ENCODE data around the gene PSMB1. TPM values are rescaled to one million over a fixed set of nuclear protein-coding genes. Genes with fewer than 3 reads are reported as not detected.

The PSMB1 gene
- total and polyA plus RNA-seq, 9 of the 15 experiments (the other 6 are each of a cell fraction or from before 2014, with no cell fraction given) = 447 to 2,953 (median 884) TPM

GRCh38 chr6:170554013-170554795 lies 1.1 kb upstream of the PSMB1 start, which contains the start of gene TBP (continued):
- TF ChIP-seq ATF6 (CRISPR knock-in tag; IDR thresholded peaks at IDR 0.05) (no peak; the same call in 1 of the 2 replicates), POLR2H (tag; IDR thresholded peaks at IDR 0.05; ENCODE audit: low read depth) (peak; percentile 37; the same call in 1 of the 2 replicates), SAP30 (IDR thresholded peaks at IDR 0.05; ENCODE audit: borderline replicate concordance, insufficient read depth, low read depth, low read length, poor library complexity, severe bottlenecking) (peak; percentile 78), TBL1XR1 (IDR thresholded peaks at IDR 0.05; ENCODE audit: low read length in 2 of 2) (0 out of 4 replicates have a peak, but pooled peaks of 1 of the 2 experiments have one; percentile 78), ZEB2 (IDR thresholded peaks at IDR 0.05) (0 out of 2 replicates have a peak, but pooled peaks have one; percentile 4), E2F5 (CRISPR knock-in tag; IDR thresholded peaks at IDR 0.05) (peak; percentile 93), ZNF41 (CRISPR knock-in tag; conservative IDR thresholded peaks at IDR 0.05) (peak; percentile 96), CREB3L1 (IDR thresholded peaks at IDR 0.05; ENCODE audit: borderline replicate concordance, low read depth) (0 out of 2 replicates have a peak, but pooled peaks have one; percentile 68), ZFP91 (CRISPR knock-in tag; IDR thresholded peaks at IDR 0.05) (0 out of 2 replicates have a peak, but pooled peaks have one; percentile 51), MAZ (CRISPR knock-in tag; conservative IDR thresholded peaks at IDR 0.05 in 1 of 2, IDR thresholded peaks at IDR 0.05 in 1 of 2) (peak; percentile 85 to 87; a peak in 3 of 4 replicates), CC2D1A (IDR thresholded peaks at IDR 0.05) (peak; percentile 66; the same call in 1 of the 2 replicates), HDAC8 (tag; IDR thresholded peaks at IDR 0.05) (peak; percentile 44; the same call in 1 of the 2 replicates), TAF15 (IDR thresholded peaks at IDR 0.05; ENCODE audit: low read depth, low read length) (no peak), EP400 (IDR thresholded peaks at IDR 0.05) (peak; percentile 93)

All from K562 (cell line).